Stimulated activated CD8-positive, alpha-beta memory T cell treated with anti-CD3 and anti-CD28 coated beads, Interleukin-7, amount 100 ng/mL, for 4 hours (primary cell): Measurements from ENCODE around the gene NRG2.

Experiments used
- DNase-seq, 2 donors: peaks; one replicate each; pipeline ENCODE4 v3.0.0-alpha.2; 2020; ENCODE audit warnings: low read depth in 2 of 2

NRG2 gene

GRCh38 chr5:139968547-139969261 is 74.4 kb downstream of the NRG2 start:
- DNase-seq, result peak; percentile 71 to 76

- no peak for DNase-seq
Observed at GRCh38 chr5:139967353-139967752, 75.7 kb downstream of the NRG2 start.

GRCh38 chr5:139966856-139967255 is 76.2 kb downstream of the NRG2 start:
- no peak for DNase-seq

GRCh38 chr5:139964994-139965565 is 78.0 kb downstream of the NRG2 start:
- no peak for DNase-seq

- DNase-seq, result no peak
Observed at GRCh38 chr5:139964266-139964993, 78.7 kb downstream of the NRG2 start.

GRCh38 chr5:139962445-139962844 is 80.7 kb downstream of the NRG2 start:
- DNase-seq, result no peak

GRCh38 chr5:139961435-139962157 is 81.5 kb downstream of the NRG2 start:
- no peak for DNase-seq

- DNase-seq, result no peak
Observed at GRCh38 chr5:139960723-139961383, 82.2 kb downstream of the NRG2 start.

GRCh38 chr5:139958432-139959148 is 84.5 kb downstream of the NRG2 start:
- no peak for DNase-seq

GRCh38 chr5:139956342-139956741 is 86.8 kb downstream of the NRG2 start:
- DNase-seq, result no peak

- DNase-seq, result no peak
Observed at GRCh38 chr5:139955616-139956273, 87.4 kb downstream of the NRG2 start.

GRCh38 chr5:139955053-139955605 is 88.0 kb downstream of the NRG2 start:
- DNase-seq, result no peak

GRCh38 chr5:139954462-139954861 is 88.6 kb downstream of the NRG2 start:
- no peak for DNase-seq

GRCh38 chr5:139954022-139954421 is 89.1 kb downstream of the NRG2 start:
- DNase-seq, result no peak

- DNase-seq, result no peak
Observed at GRCh38 chr5:139952574-139952973, 90.5 kb downstream of the NRG2 start.

- no peak for DNase-seq
Observed at GRCh38 chr5:139951983-139952382, 91.1 kb downstream of the NRG2 start.

- DNase-seq, result no peak
Observed at GRCh38 chr5:139951296-139951924, 91.7 kb downstream of the NRG2 start.

- DNase-seq, result no peak
Observed at GRCh38 chr5:139950436-139950835, 92.7 kb downstream of the NRG2 start.

GRCh38 chr5:139949710-139950109 is 93.4 kb downstream of the NRG2 start:
- DNase-seq, result no peak

GRCh38 chr5:139947727-139948126 is 95.4 kb downstream of the NRG2 start:
- no peak for DNase-seq
